Spleen (tissue), 11 donors: ENCODE data around the gene ACLY. TPM values are rescaled to one million over a fixed set of nuclear protein-coding genes. Genes with fewer than 3 reads are reported as not detected.

Source experiments
- DNase-seq: peaks from one replicate; pipeline ENCODE4 v3.0.0-alpha.2; 2020
- H3K27ac ChIP-seq, 8 donors: fragments of 200-600 bp; sonication (generic) in 7 of 8; 1 replicate in 4 of 8; 2 replicates in 4 of 8; pipeline versions ENCODE4 v1.5.0 to v1.8.0; 2016 to 2021; ENCODE audit warnings: inconsistent platforms in 4 of 8, mild to moderate bottlenecking in 4 of 8, moderate library complexity in 1 of 8
- H3K27me3 ChIP-seq, 7 donors: fragments of 200-600 bp; sonication (generic) in 6 of 7; replicated peaks in 1 of 7; 1 replicate in 4 of 7; 2 replicates in 3 of 7; pipeline versions ENCODE4 v1.5.0 to v1.8.0; 2016 to 2021; ENCODE audit warnings: inconsistent platforms in 3 of 7, mild to moderate bottlenecking in 1 of 7
- H3K36me3 ChIP-seq, 6 donors: fragments of 200-600 bp; sonication (generic) in 5 of 6; 1 replicate in 4 of 6; 2 replicates in 2 of 6; pipeline versions ENCODE4 v1.5.0 to v1.8.0; 2016 to 2021; ENCODE audit warnings: inconsistent platforms in 2 of 6
- H3K4me1 ChIP-seq, 6 donors: fragments of 200-600 bp; sonication (generic) in 5 of 6; 1 replicate in 3 of 6; 2 replicates in 3 of 6; pipeline versions ENCODE4 v1.5.0 to v1.8.0; 2016 to 2021; ENCODE audit warnings: inconsistent platforms in 3 of 6
- H3K4me3 ChIP-seq, 8 donors: fragments of 200-600 bp; sonication (generic) in 7 of 8; 1 replicate in 4 of 8; 2 replicates in 4 of 8; pipeline versions ENCODE4 v1.5.0 to v1.8.0; 2016 to 2021; ENCODE audit warnings: inconsistent platforms in 4 of 8, mild to moderate bottlenecking in 4 of 8, moderate library complexity in 2 of 8
- H3K9me3 ChIP-seq, 8 donors: fragments of 200-600 bp; sonication (generic) in 7 of 8; 1 replicate in 4 of 8; 2 replicates in 4 of 8; pipeline versions ENCODE4 v1.5.0 to v1.8.0; 2016 to 2021; ENCODE audit warnings: inconsistent platforms in 4 of 8
- POLR2A ChIP-seq, 3 donors: fragments of 450-650 bp; IDR thresholded peaks; one replicate each; pipeline ENCODE4 v1.5.1; 2017; ENCODE audit warnings: antibody characterized with exemption in 3 of 3, mild to moderate bottlenecking in 1 of 3
- POLR2AphosphoS5 ChIP-seq, 3 donors: sonication (generic); formaldehyde crosslinking; IDR thresholded peaks; one replicate each; pipeline ENCODE4 v1.5.1; 2017; ENCODE audit warnings: antibody characterized with exemption in 3 of 3
- WGBS, 5 donors: extraction: QIAGEN DNeasy Blood & Tissue Kit in 3 of 5; methylation state at CpG; one replicate each; pipeline versions ENCODE4 v1.1.5 to v1.1.7; 2013 to 2018; 5-methylcytosine and 5-hydroxymethylcytosine counted together
- intact Hi-C: fragments of 100-400 bp; cut with DNase I; formaldehyde crosslinking; loops from one replicate; pipeline ENCODE4 v1.15.0; 2023; ENCODE audit warnings: low total_unique reads
- polyA plus RNA-seq, 3 donors: library from polyadenylated mRNA; stranded (reverse); fragments of 200-250 nt; gene quantifications; one replicate each; pipeline ENCODE4 v1.2.1, GENCODE V29; 2013
- total RNA-seq, 7 donors: library from RNA; depleted of rRNA in 3 of 7; stranded (reverse); fragments of >200 nt in 3 of 7; fragmentation: NEBNext Ultra II Directional in 4 of 7; extraction: Animal tissue kit (Norgen Biotek cat#: 25700) in 4 of 7; gene quantifications; one replicate each; pipeline versions ENCODE4 v1.1.0 to v1.2.1, GENCODE V29; 2016 to 2021
- TF ChIP-seq, protein P1 (sequence below), 11 experiments: fragments of 200-600 bp in 7 of 11; fragments of 450-650 bp in 4 of 11; sonication (generic) in 4 of 11; IDR thresholded peaks in 8 of 11; conservative IDR thresholded peaks in 3 of 11; 1 replicate in 7 of 11; 2 replicates in 4 of 11; pipeline versions ENCODE4 v1.4.0 to v1.8.0; 2016 to 2021; ENCODE audit warnings: antibody characterized with exemption in 11 of 11, inconsistent platforms in 4 of 11, mild to moderate bottlenecking in 1 of 11
- donor health status: healthy with polysubstance abuse.
- donor health status: DM: no; HTN: no; CAD: no; lungs with moderate emphysema.
- donor health status: DM: no; HTN: no; CAD: no.
- donor health status: Bipolar disorder and iron deficiency.
- donor health status: healthy.
- donor health status: DM: no; HTN: no; CAD: no.
- donor health status: DM: yes; HTN: yes; CAD: no.

ACLY gene
- total and polyA plus RNA-seq, 10 donors, result 17.7 to 112 (median 80.2) TPM

DNA sequence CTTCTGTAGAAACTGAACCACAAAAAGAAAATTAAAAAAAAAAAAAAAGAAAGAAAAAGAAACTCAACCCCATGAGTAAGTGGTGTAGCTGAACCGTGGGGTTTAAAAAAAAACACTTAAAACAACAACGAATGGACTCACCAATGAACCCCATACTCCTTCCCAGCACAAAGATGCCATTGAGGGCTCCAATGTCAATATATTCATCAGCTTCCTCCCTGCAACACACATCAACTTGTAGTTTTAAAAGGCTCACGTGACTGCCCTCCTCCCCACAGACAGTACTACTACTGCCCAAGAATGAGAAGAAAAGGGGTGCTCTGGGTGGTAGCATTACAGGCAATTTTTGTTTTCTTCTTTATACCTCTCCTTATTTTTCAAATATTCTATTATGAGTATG, 50.2 kb downstream of the ACLY start:
- H3K36me3 ChIP-seq, result peaks cover 6 to 72% (median 61%) of the 10 kb centered on the region in 6 donors
- no peak overlapping the region for H3K27ac ChIP-seq

DNA sequence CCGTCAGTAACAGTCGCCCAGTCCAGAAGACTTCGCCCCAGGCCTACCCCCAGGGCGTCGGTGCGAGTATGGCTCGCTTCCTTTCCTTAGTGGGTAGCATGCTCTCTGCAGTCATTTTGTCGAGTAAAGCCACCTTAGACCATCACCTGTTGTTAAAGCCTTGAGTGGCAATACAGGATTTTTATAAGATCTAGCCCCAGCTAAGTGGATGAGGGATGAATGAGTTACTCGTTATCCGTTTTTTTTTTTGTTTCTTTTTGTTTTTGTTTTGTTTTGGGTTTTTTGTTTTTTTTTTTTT, 53.2 kb downstream of the ACLY start:
- Histone ChIP-seq H3K4me3 (peak overlapping the region; percentile 84 to 99 (median 97)), H3K4me1 (peaks cover 13 to 49% (median 37%) of the 10 kb centered on the region in 6 donors), H3K9me3 (no peaks in the 10 kb centered on the region), H3K27ac (peak overlapping the region in 7 of 8 donors; percentile 91 to 97 (median 95)), H3K36me3 (peaks cover 0 to 42% (median 32%) of the 10 kb centered on the region in 6 donors), H3K27me3 (no peaks in the 10 kb centered on the region)
- 0 to 2% (median 1%) methylated on average over 8 to 10 of the region's 10 CpGs for WGBS, 5 donors
- intact Hi-C loops, result no loop called here
- no peak for DNase-seq
- TF ChIP-seq POLR2AphosphoS5 (IDR thresholded peaks at IDR 0.05) (no peak), POLR2A (IDR thresholded peaks at IDR 0.05) (no peak)
- TF ChIP-seq, protein P1, sequence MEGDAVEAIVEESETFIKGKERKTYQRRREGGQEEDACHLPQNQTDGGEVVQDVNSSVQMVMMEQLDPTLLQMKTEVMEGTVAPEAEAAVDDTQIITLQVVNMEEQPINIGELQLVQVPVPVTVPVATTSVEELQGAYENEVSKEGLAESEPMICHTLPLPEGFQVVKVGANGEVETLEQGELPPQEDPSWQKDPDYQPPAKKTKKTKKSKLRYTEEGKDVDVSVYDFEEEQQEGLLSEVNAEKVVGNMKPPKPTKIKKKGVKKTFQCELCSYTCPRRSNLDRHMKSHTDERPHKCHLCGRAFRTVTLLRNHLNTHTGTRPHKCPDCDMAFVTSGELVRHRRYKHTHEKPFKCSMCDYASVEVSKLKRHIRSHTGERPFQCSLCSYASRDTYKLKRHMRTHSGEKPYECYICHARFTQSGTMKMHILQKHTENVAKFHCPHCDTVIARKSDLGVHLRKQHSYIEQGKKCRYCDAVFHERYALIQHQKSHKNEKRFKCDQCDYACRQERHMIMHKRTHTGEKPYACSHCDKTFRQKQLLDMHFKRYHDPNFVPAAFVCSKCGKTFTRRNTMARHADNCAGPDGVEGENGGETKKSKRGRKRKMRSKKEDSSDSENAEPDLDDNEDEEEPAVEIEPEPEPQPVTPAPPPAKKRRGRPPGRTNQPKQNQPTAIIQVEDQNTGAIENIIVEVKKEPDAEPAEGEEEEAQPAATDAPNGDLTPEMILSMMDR (IDR thresholded peaks at IDR 0.05 in 8 of 11, conservative IDR thresholded peaks at IDR 0.05 in 3 of 11), result peak in 1 of 11 experiments; percentile 3

More for the DNA sequence above, 50.2 kb downstream of the ACLY start:
- Histone ChIP-seq H3K27me3 (no peaks in the 10 kb centered on the region), H3K4me1 (peaks cover 9 to 19% (median 14%) of the 10 kb centered on the region in 6 donors), H3K9me3 (no peaks in the 10 kb centered on the region), H3K4me3 (no peak overlapping the region)
- WGBS, 5 donors, result 63 to 76% (median 73%) methylated on average over 3 of the region's 3 CpGs
- no peak for DNase-seq
- intact Hi-C loops, result no loop called here
- TF ChIP-seq POLR2A (IDR thresholded peaks at IDR 0.05), result no peak
- TF ChIP-seq, protein P1 (IDR thresholded peaks at IDR 0.05 in 8 of 11, conservative IDR thresholded peaks at IDR 0.05 in 3 of 11), result no peak
- TF ChIP-seq POLR2AphosphoS5 (IDR thresholded peaks at IDR 0.05), result no peak

DNA sequence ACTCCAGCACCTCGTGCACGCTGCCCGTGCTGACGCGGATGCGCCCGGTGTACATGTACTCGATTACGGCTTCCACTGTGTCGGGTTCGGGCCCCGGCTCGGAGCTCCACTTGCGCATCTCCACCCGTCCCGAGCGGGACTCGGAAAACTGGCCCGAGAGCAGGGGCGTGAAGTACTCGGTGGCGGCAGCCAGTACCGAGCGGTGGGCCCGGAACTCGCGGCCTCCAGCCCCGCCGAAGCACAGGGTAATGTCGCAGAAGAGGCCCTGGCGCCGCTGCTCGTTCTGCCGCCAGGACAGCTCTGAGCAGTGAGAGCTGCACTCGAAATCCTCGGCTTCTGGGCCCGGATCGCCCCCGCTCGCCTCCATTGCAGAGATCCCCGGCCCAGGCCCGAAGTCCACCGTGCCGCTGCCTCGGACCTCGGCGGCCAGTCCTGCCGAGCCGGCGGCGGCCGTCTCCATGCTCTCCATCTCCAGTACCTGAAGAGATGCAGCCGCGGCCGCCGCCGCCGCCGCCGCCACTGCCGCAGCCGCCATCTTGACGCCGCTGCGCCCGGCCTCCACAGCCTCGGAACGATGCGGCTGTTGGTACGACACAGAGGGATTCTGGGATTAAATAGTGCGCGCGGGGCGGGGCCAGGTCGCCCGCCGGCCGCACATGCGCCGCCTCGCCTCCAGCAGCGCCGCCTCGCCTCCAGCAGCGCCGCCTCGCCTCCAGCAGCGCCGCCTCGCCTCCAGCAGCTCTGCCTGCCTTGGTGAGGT, 53.7 kb downstream of the ACLY start, which contains the start of gene KLHL11:
Gene KLHL11 (minus strand): TSS at position 588 of the 760 bp plus-strand sequence. CDS start 53 bp downstream, at position 535.
- TF ChIP-seq, protein P1 (IDR thresholded peaks at IDR 0.05 in 8 of 11, conservative IDR thresholded peaks at IDR 0.05 in 3 of 11), result peak in 5 of 11 experiments; percentile 6 to 53 (median 29)
- peak; percentile 92 to 97 (median 94) for TF ChIP-seq POLR2AphosphoS5 (IDR thresholded peaks at IDR 0.05)
- peak in 1 of 3 donors; percentile 86 for TF ChIP-seq POLR2A (IDR thresholded peaks at IDR 0.05)
- H3K27ac ChIP-seq, result peak within 1 kb of the TSS; percentile 85 to 97 (median 95)

DNA sequence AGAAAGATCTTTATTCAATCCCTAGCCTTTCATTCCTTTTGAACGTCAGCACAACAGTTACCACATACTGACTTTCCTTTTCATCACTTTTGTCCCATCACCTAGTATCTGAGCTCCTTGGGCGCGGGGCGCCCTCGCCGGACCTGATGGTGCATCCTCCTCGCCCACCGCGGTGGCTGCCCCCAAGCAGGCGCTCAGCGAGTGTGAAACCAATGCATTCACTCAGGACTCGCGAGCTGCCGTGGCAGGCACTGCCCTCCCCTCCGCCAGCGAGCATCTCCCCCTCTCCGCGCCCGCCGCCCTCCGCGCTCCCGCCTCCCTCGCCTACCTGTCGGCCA, 54.3 kb downstream of the ACLY start:
- H3K27ac ChIP-seq, result peak overlapping the region; percentile 85 to 97 (median 95)
- no peaks in the 10 kb centered on the region for H3K27me3 ChIP-seq
- intact Hi-C loops, result no loop called here
- DNase-seq, result no peak
- TF ChIP-seq, protein P1 (IDR thresholded peaks at IDR 0.05 in 8 of 11, conservative IDR thresholded peaks at IDR 0.05 in 3 of 11), result no peak
- TF ChIP-seq POLR2A (IDR thresholded peaks at IDR 0.05) (no peak), POLR2AphosphoS5 (IDR thresholded peaks at IDR 0.05) (no peak)
- H3K4me1 ChIP-seq, result peaks cover 13 to 58% (median 40%) of the 10 kb centered on the region in 6 donors
- peaks cover 0 to 31% (median 22%) of the 10 kb centered on the region in 6 donors for H3K36me3 ChIP-seq
- WGBS, 5 donors, result 0 to 1% (median 0%) methylated on average over 21 to 25 of the region's 25 CpGs
- H3K4me3 ChIP-seq, result peak overlapping the region; percentile 84 to 99 (median 97)
- H3K9me3 ChIP-seq, result no peaks in the 10 kb centered on the region

More for the DNA sequence above, 53.7 kb downstream of the ACLY start, which contains the start of gene KLHL11:
- H3K4me1 ChIP-seq, result peaks cover 13 to 55% (median 40%) of the 10 kb centered on the region in 6 donors
- no peaks in the 10 kb centered on the region for H3K9me3 ChIP-seq
- H3K4me3 ChIP-seq, result peak within 1 kb of the TSS; percentile 84 to 99 (median 97)
- H3K27me3 ChIP-seq, result no peaks in the 10 kb centered on the region
- peak; percentile 97 for DNase-seq
- intact Hi-C loops, result no loop called here
- peaks cover 0 to 37% (median 27%) of the 10 kb centered on the region in 6 donors for H3K36me3 ChIP-seq
- 0% methylated on average over 29 to 90 of the region's 90 CpGs for WGBS, 5 donors
